GM12878 (cell line): ENCODE results near the gene PLCG1. TPM values are rescaled to one million over a fixed set of nuclear protein-coding genes. Genes with fewer than 3 reads are reported as not detected.

ENCODE experiments used
- ATAC-seq: fragments of 200-7000 bp; cut with Tn5 transposase; 3 replicates; pipeline ENCODE4 v1.9.1; 2020; ENCODE audit warnings: mild to moderate bottlenecking, moderate library complexity
- BruUV-seq: library from RNA; stranded (reverse); fragments of 400-500 nt; replicated peaks from 2 replicates; lab custom pipeline; 2021; lab: Mats Ljungman, UMichigan
- CTCF ChIA-PET: fragments of 300-600 bp; sonication (Branson Sonifier 250); formaldehyde crosslinking; extraction: SDS; loops from one replicate; lab custom pipeline; 2021; ENCODE audit warnings: inconsistent platforms; lab: Yijun Ruan, JAX
- POLR2A ChIA-PET: fragments of 350-600 bp; formaldehyde crosslinking; extraction: SDS; loops from one replicate; lab custom pipeline; 2021; ENCODE audit warnings: inconsistent platforms; lab: Charles Lee
- RAD21 ChIA-PET: fragments of 300-600 bp; sonication (Branson Sonifier 250); formaldehyde crosslinking; loops from one replicate; lab custom pipeline; 2023; ENCODE audit warnings: antibody characterized with exemption; ENCODE audit not compliant: unreplicated experiment; lab: Charles Lee
- SMC1A ChIA-PET: fragments of 300-600 bp; sonication (Branson Sonifier 250); formaldehyde crosslinking; loops from one replicate; lab custom pipeline; 2023; ENCODE audit not compliant: unreplicated experiment, uncharacterized antibody; lab: Charles Lee
- DNase-seq: peaks from one replicate; pipeline ENCODE4 v3.0.0-alpha.2; 2011; ENCODE audit warnings: low read depth, low spot score
- FAIRE-seq: peaks from 3 replicates; lab custom pipeline; 2011; peaks lifted over from hg19 to GRCh38; lab: Jason Lieb, UNC
- H2AFZ ChIP-seq: 2 replicates; pipeline ENCODE4 v1.6.0; 2011; ENCODE audit warnings: low read depth, low read length, control low read depth; ENCODE audit not compliant: control insufficient read depth
- H3K27ac ChIP-seq: 2 replicates; pipeline ENCODE4 v1.5.1; 2011; ENCODE audit warnings: control low read depth; ENCODE audit not compliant: control insufficient read depth, insufficient read depth
- H3K27me3 ChIP-seq, 2 experiments: replicated peaks in 1 of 2; 2 replicates each; pipeline versions ENCODE4 v1.6.0 to v1.6.1; 2011; ENCODE audit warnings: low read length in 1 of 2; ENCODE audit not compliant: control insufficient read depth in 2 of 2, insufficient read depth in 2 of 2
- H3K36me3 ChIP-seq, 2 experiments: 2 replicates each; pipeline ENCODE4 v1.5.1; 2011; ENCODE audit warnings: low read length in 1 of 2; ENCODE audit not compliant: control insufficient read depth in 2 of 2, insufficient read depth in 2 of 2
- H3K4me1 ChIP-seq: 2 replicates; pipeline ENCODE4 v1.6.1; 2011; ENCODE audit warnings: mild to moderate bottlenecking, low read length, moderate library complexity, mixed read lengths; ENCODE audit not compliant: control insufficient read depth, insufficient read depth
- H3K4me2 ChIP-seq: 2 replicates; pipeline ENCODE4 v1.6.0; 2011; ENCODE audit warnings: control low read depth; ENCODE audit not compliant: control insufficient read depth, insufficient read depth
- H3K4me3 ChIP-seq: fragments of 200-600 bp; sonication (generic); 2 replicates; pipeline ENCODE4 v1.5.1; 2016
- H3K79me2 ChIP-seq: 2 replicates; pipeline ENCODE4 v1.6.0; 2011; ENCODE audit warnings: low read length; ENCODE audit not compliant: control insufficient read depth, insufficient read depth
- H3K9ac ChIP-seq: 2 replicates; pipeline ENCODE4 v1.8.0; 2011; ENCODE audit warnings: low read length, control low read depth, mixed read lengths; ENCODE audit not compliant: control insufficient read depth, insufficient read depth
- H3K9me3 ChIP-seq: replicated peaks from 3 replicates; pipeline ENCODE4 v1.5.1; 2011; ENCODE audit warnings: mild to moderate bottlenecking, low read length; ENCODE audit not compliant: control insufficient read depth, insufficient read depth
- H4K20me1 ChIP-seq: 2 replicates; pipeline ENCODE4 v1.6.0; 2011; ENCODE audit not compliant: control insufficient read depth, insufficient read depth
- ASH2L ChIP-seq: fragments of 300-600, 200-600 bp; sonication (generic); IDR thresholded peaks from 2 replicates; pipeline ENCODE4 v1.6.1; 2017; ENCODE audit warnings: low read depth, mild to moderate bottlenecking, borderline replicate concordance
- ATF3 ChIP-seq: IDR thresholded peaks from 2 replicates; pipeline ENCODE4 v1.6.1; 2011; ENCODE audit warnings: low read depth, mild to moderate bottlenecking, low read length, moderate library complexity, borderline replicate concordance; ENCODE audit errors: extremely low read depth
- ATF7 ChIP-seq: fragments of 450-650 bp; IDR thresholded peaks from 2 replicates; pipeline ENCODE4 v1.6.1; 2016; ENCODE audit warnings: low read depth, mild to moderate bottlenecking
- CBFB ChIP-seq: IDR thresholded peaks from 2 replicates; pipeline ENCODE4 v1.6.1; 2016; ENCODE audit warnings: antibody characterized with exemption, low read depth
- CHD2 ChIP-seq: IDR thresholded peaks from 2 replicates; pipeline ENCODE4 v1.6.1; 2011; ENCODE audit warnings: low read depth, low read length, improper control_type of control experiment, borderline replicate concordance
- EGR1 ChIP-seq, 2 experiments: IDR thresholded peaks; 1 replicate in 1 of 2; 2 replicates in 1 of 2; pipeline ENCODE4 v1.6.1; 2011 to 2012; ENCODE audit warnings: low read depth in 2 of 2, low read length in 2 of 2, borderline replicate concordance in 1 of 2, mild to moderate bottlenecking in 1 of 2, moderate library complexity in 1 of 2
- IKZF2 ChIP-seq, 2 experiments: fragments of 450-650 bp; IDR thresholded peaks; 2 replicates each; pipeline ENCODE4 v1.6.1; 2017; ENCODE audit warnings: mild to moderate bottlenecking in 2 of 2, moderate library complexity in 2 of 2
- POLR2A ChIP-seq: IDR thresholded peaks from 2 replicates; pipeline ENCODE4 v1.6.1; 2011; ENCODE audit warnings: low read depth, mild to moderate bottlenecking, low read length
- POLR2AphosphoS2 ChIP-seq: IDR thresholded peaks from 2 replicates; pipeline ENCODE4 v1.6.1; 2011; ENCODE audit warnings: low read depth, mild to moderate bottlenecking, low read length, improper control_type of control experiment, moderate library complexity
- POLR2AphosphoS5 ChIP-seq: IDR thresholded peaks from 2 replicates; pipeline ENCODE4 v1.6.1; 2011; ENCODE audit warnings: mild to moderate bottlenecking, low read length, inconsistent platforms
- RAD51 ChIP-seq: fragments of 450-650 bp; IDR thresholded peaks from 2 replicates; pipeline ENCODE4 v1.6.1; 2016; ENCODE audit warnings: moderate library complexity, mild to moderate bottlenecking, inconsistent platforms
- RCOR1 ChIP-seq: conservative IDR thresholded peaks from 2 replicates; pipeline ENCODE4 v1.6.1; 2012; ENCODE audit warnings: low read depth, low read length, improper control_type of control experiment
- RUNX3 ChIP-seq: IDR thresholded peaks from 2 replicates; pipeline ENCODE4 v1.6.1; 2012; ENCODE audit warnings: low read length, inconsistent platforms
- SIN3A ChIP-seq: IDR thresholded peaks from 2 replicates; pipeline ENCODE4 v1.6.1; 2012; ENCODE audit warnings: low read depth, low read length, improper control_type of control experiment
- SMARCA5 ChIP-seq: fragments of 450-650 bp; IDR thresholded peaks from 2 replicates; pipeline ENCODE4 v1.6.1; 2017; ENCODE audit warnings: mild to moderate bottlenecking
- SP1 ChIP-seq: IDR thresholded peaks from one replicate; pipeline ENCODE4 v1.6.1; 2011; ENCODE audit warnings: low read depth, low read length
- TBL1XR1 ChIP-seq: IDR thresholded peaks from 2 replicates; pipeline ENCODE4 v1.6.1; 2012; ENCODE audit warnings: low read depth, low read length, improper control_type of control experiment
- TCF7 ChIP-seq: IDR thresholded peaks from 2 replicates; pipeline ENCODE4 v1.6.1; 2014; ENCODE audit warnings: antibody characterized with exemption, borderline replicate concordance
- YBX1 ChIP-seq: fragments of 450-650 bp; IDR thresholded peaks from 2 replicates; pipeline ENCODE4 v1.6.1; 2016; ENCODE audit warnings: antibody characterized with exemption
- ZSCAN29 ChIP-seq: fragments of 450-650 bp; IDR thresholded peaks from 2 replicates; pipeline ENCODE4 v1.6.1; 2017; ENCODE audit warnings: mild to moderate bottlenecking, moderate library complexity
- WGBS: methylation state at CpG from one replicate; pipeline ENCODE4 v1.1.6; 2016; ENCODE audit warnings: low lambda C conversion rate; ENCODE audit not compliant: insufficient replicate concordance, insufficient coverage; ENCODE audit errors: missing lambda C conversion rate; 5-methylcytosine and 5-hydroxymethylcytosine counted together
- in situ Hi-C: fragments of 300-500 bp; cut with MboI; formaldehyde crosslinking; loops from 9 replicates; pipeline ENCODE4 v1.14.3; 2018; ENCODE audit warnings: mixed read lengths
- intact Hi-C: fragments of 100-400 bp; cut with micrococcal nuclease; formaldehyde crosslinking; loops from one replicate; pipeline ENCODE4 v1.14.2; 2022; ENCODE audit not compliant: unreplicated experiment
- polyA plus RNA-seq, 11 experiments: library from polyadenylated mRNA; depleted of rRNA in 4 of 11; unstranded in 6 of 11; stranded (reverse) in 5 of 11; fragments of >200 nt; fragmentation: Nextera tagmentation in 4 of 11; fragmentation: Illumina TruSeq in 1 of 11; extraction: Ambion mirVana in 4 of 11; extraction: Trizol in 1 of 11; gene quantifications; 1 replicate in 1 of 11; 2 replicates in 10 of 11; pipeline versions ENCODE4 v1.2.1 to v1.2.3, GENCODE V29; 2011 to 2016; ENCODE audit warnings: inconsistent platforms in 2 of 11, missing spikeins in 2 of 11, low read depth in 1 of 11
- total RNA-seq, 4 experiments: library from RNA; depleted of rRNA in 3 of 4; stranded (reverse); fragments of >200 nt in 3 of 4; fragmentation: Illumina TruSeq in 1 of 4; extraction: Trizol in 1 of 4; gene quantifications; 2 replicates each; pipeline versions ENCODE4 v1.2.1 to v1.2.3, GENCODE V29; 2013 to 2021

The PLCG1 gene
- total and polyA plus RNA-seq, 10 of the 15 experiments (the other 5 are each of a cell fraction or from before 2014, with no cell fraction given), result 2.6 to 114 (median 45.3) TPM

- BruUV-seq, result no TSS peak
- Histone ChIP-seq H3K4me1 (no peaks in the 10 kb centered on the region), H2AFZ (no peak overlapping the region), H3K4me2 (no peak overlapping the region), H4K20me1 (no peaks in the 10 kb centered on the region), H3K4me3 (no peak overlapping the region), H3K27me3 (no peaks in the 10 kb centered on the region), H3K27ac (no peak overlapping the region), H3K9ac (no peak overlapping the region), H3K9me3 (no peaks in the 10 kb centered on the region), H3K36me3 (peaks cover 1 to 12% of the 10 kb centered on the region in 2 experiments; a peak in 3 of 4 replicates), H3K79me2 (no peaks in the 10 kb centered on the region)
- WGBS, result 75% methylated on average over 6 of the region's 6 CpGs
- no peak for DNase-seq
- RAD21 ChIA-PET, result no interaction called here
- TF ChIP-seq SIN3A, result no peak
- TF ChIP-seq POLR2A, result 0 out of 2 replicates have a peak, but pooled peaks have one; percentile 22
- in situ Hi-C loops, result no loop called here
- intact Hi-C loops, result no loop called here
- ATAC-seq, result no peak
- SMC1A ChIA-PET, result interaction anchor here (0.6 kb wide), 1 partner anchor 24 kb away, joined by 3 read pairs; no protein-coding TSS in a partner anchor
- POLR2A ChIA-PET, result interaction anchor here (0.6 kb wide), 1 partner anchor 362 kb away, joined by 4 read pairs; no protein-coding TSS in a partner anchor
- CTCF ChIA-PET, result interaction anchor here (1.7 kb wide), 1 partner anchor 10 kb away, joined by 5 read pairs; no protein-coding TSS in a partner anchor
- no peak for FAIRE-seq
These were observed 43.4 kb downstream of the PLCG1 start for GRCh38 chr20:41180599-41181333.

DNA sequence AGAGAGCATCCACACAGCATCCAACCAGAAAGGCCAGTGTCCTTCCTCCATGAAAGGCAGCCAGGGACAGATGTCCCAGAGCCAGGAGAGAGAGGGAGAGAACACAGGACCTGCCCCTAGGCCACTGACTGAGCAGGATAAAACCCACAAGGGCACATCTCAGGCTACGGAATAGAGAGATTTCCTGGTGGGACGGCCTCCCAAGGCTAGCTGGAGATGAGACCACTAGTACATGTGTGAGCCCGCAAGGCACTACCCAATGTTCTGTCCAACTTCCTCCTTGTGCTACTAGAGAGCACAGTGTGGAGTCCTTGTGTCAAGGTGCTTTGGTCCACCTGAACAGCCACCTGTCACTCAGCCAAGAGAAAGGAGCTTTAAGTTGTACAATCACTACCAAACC lies 44.2 kb downstream of the PLCG1 start:
- SMC1A ChIA-PET, result no interaction called here
- intact Hi-C loops (no loop called here), in situ Hi-C loops (no loop called here)
- POLR2A ChIA-PET, result no interaction called here
- DNase-seq, result no peak
- no peak; the same call in 2 of the 3 replicates for ATAC-seq
- TF ChIP-seq CHD2, result no peak
- no peak for TF ChIP-seq CBFB
- no peak for TF ChIP-seq ATF3
- no peak for TF ChIP-seq TCF7
- TF ChIP-seq SIN3A, result no peak
- no peak for TF ChIP-seq ASH2L
- no peak for TF ChIP-seq RAD51
- no peak for TF ChIP-seq ATF7
- TF ChIP-seq TBL1XR1, result no peak
- no peak for TF ChIP-seq RUNX3
- TF ChIP-seq IKZF2 (IDR thresholded peaks at IDR 0.05), result no peak
- no peak for TF ChIP-seq EGR1 (IDR thresholded peaks at IDR 0.05; ENCODE audit: borderline replicate concordance in 1 of 2, low read depth in 2 of 2, low read length in 2 of 2)
- no peak for TF ChIP-seq POLR2AphosphoS5
- TF ChIP-seq YBX1, result no peak
- TF ChIP-seq POLR2AphosphoS2, result no peak
- TF ChIP-seq SMARCA5, result no peak
- TF ChIP-seq SP1, result no peak
- TF ChIP-seq ZSCAN29, result no peak
- TF ChIP-seq RCOR1, result no peak
- Histone ChIP-seq H3K36me3 (peaks cover 0 to 6% of the 10 kb centered on the region in 2 experiments; a peak in 1 of 4 replicates), H3K9me3 (no peaks in the 10 kb centered on the region), H3K79me2 (no peaks in the 10 kb centered on the region), H3K4me1 (no peaks in the 10 kb centered on the region), H3K27ac (no peak overlapping the region), H3K27me3 (no peaks in the 10 kb centered on the region), H3K9ac (no peak overlapping the region), H4K20me1 (no peaks in the 10 kb centered on the region), H2AFZ (no peak overlapping the region), H3K4me3 (no peak overlapping the region), H3K4me2 (no peak overlapping the region)
- CTCF ChIA-PET, result interaction anchor here (1.0 to 1.7 kb wide), 3 partner anchors 11 to 52 kb away, joined by 3 to 5 read pairs (median 3); no protein-coding TSS in a partner anchor
- RAD21 ChIA-PET, result no interaction called here
- no TSS peak for BruUV-seq
- no peak for FAIRE-seq
- 83% methylated on average over 3 of the region's 3 CpGs for WGBS
